H9 (cell line): ENCODE measurements around the gene ROBO2. TPM values are rescaled to one million over a fixed set of nuclear protein-coding genes. Genes with fewer than 3 reads are reported as not detected.
A peak's percentile ranks its signal among the peaks of the same experiment; 100 is the strongest.

Source experiments
- DNase-seq: peaks from one replicate; pipeline ENCODE4 v3.0.0-alpha.2; 2017
- H2AFZ ChIP-seq: one replicate; pipeline ENCODE4 v1.6.1; 2013; ENCODE audit warnings: mild to moderate bottlenecking, low read length, control low read depth, moderate library complexity
- H2AK5ac ChIP-seq: 2 replicates; pipeline ENCODE4 v1.6.1; 2013; ENCODE audit warnings: low read length, control low read depth, mixed read lengths; ENCODE audit not compliant: insufficient read length
- H2BK120ac ChIP-seq: one replicate; pipeline ENCODE4 v1.6.1; 2013; ENCODE audit warnings: low read depth, mild to moderate bottlenecking, low read length, control low read depth, inconsistent platforms; ENCODE audit not compliant: poor library complexity, severe bottlenecking
- H2BK12ac ChIP-seq: 2 replicates; pipeline ENCODE4 v1.6.1; 2013; ENCODE audit warnings: low read length, control low read depth, mixed read lengths, low read depth; ENCODE audit not compliant: insufficient read length
- H2BK15ac ChIP-seq: 2 replicates; pipeline ENCODE4 v1.6.1; 2013; ENCODE audit warnings: low read depth, low read length, control low read depth
- H2BK20ac ChIP-seq: one replicate; pipeline ENCODE4 v1.6.1; 2013; ENCODE audit warnings: low read depth, mild to moderate bottlenecking, low read length, control low read depth, inconsistent platforms; ENCODE audit not compliant: poor library complexity, severe bottlenecking
- H2BK5ac ChIP-seq: 2 replicates; pipeline ENCODE4 v1.6.1; 2013; ENCODE audit warnings: low read length, control low read depth, mixed read lengths; ENCODE audit not compliant: insufficient read length
- H3K14ac ChIP-seq: 2 replicates; pipeline ENCODE4 v1.6.1; 2013; ENCODE audit warnings: low read length, control low read depth; ENCODE audit not compliant: insufficient read depth
- H3K18ac ChIP-seq: 2 replicates; pipeline ENCODE4 v1.6.1; 2013; ENCODE audit warnings: low read depth, mild to moderate bottlenecking, mixed read lengths, low read length, control low read depth; ENCODE audit not compliant: insufficient read length
- H3K23ac ChIP-seq: 2 replicates; pipeline ENCODE4 v1.6.1; 2013; ENCODE audit warnings: low read length, control low read depth, mixed read lengths, low read depth; ENCODE audit not compliant: insufficient read length
- H3K23me2 ChIP-seq: 2 replicates; pipeline ENCODE4 v1.6.1; 2013; ENCODE audit warnings: low read depth, mild to moderate bottlenecking, mixed read lengths, low read length, control low read depth; ENCODE audit not compliant: insufficient read length, poor library complexity, severe bottlenecking
- H3K27ac ChIP-seq: 2 replicates; pipeline ENCODE4 v1.5.1; 2013; ENCODE audit warnings: low read length, control low read depth, mixed read lengths, low read depth; ENCODE audit not compliant: insufficient read length
- H3K27me3 ChIP-seq: 2 replicates; pipeline ENCODE4 v1.6.1; 2013; ENCODE audit warnings: low read length, control low read depth, inconsistent platforms; ENCODE audit not compliant: insufficient read depth
- H3K4ac ChIP-seq: 2 replicates; pipeline ENCODE4 v1.6.1; 2013; ENCODE audit warnings: low read depth, mild to moderate bottlenecking, control low read depth, inconsistent platforms, low read length, moderate library complexity
- H3K4me1 ChIP-seq: 2 replicates; pipeline ENCODE4 v1.6.1; 2013; ENCODE audit warnings: low read length, control low read depth, inconsistent platforms; ENCODE audit not compliant: insufficient read depth
- H3K4me2 ChIP-seq: 2 replicates; pipeline ENCODE4 v1.6.1; 2013; ENCODE audit warnings: low read length, control low read depth, mixed read lengths; ENCODE audit not compliant: insufficient read length, insufficient read depth
- H3K56ac ChIP-seq: 2 replicates; pipeline ENCODE4 v1.6.1; 2013; ENCODE audit warnings: low read depth, mild to moderate bottlenecking, mixed read lengths, low read length, control low read depth; ENCODE audit not compliant: insufficient read length
- H3K79me1 ChIP-seq: 2 replicates; pipeline ENCODE4 v1.6.1; 2013; ENCODE audit warnings: low read depth, mild to moderate bottlenecking, moderate library complexity, low read length, control low read depth, inconsistent platforms; ENCODE audit not compliant: insufficient read depth, poor library complexity, severe bottlenecking
- H3K79me2 ChIP-seq: 2 replicates; pipeline ENCODE4 v1.6.1; 2013; ENCODE audit warnings: low read length, control low read depth, inconsistent platforms; ENCODE audit not compliant: insufficient read depth
- H3K9ac ChIP-seq: 2 replicates; pipeline ENCODE4 v1.6.1; 2013; ENCODE audit warnings: low read length, control low read depth, mixed read lengths; ENCODE audit not compliant: insufficient read length; ENCODE audit errors: extremely low read depth
- H3K9me3 ChIP-seq: one replicate; pipeline ENCODE4 v1.6.1; 2013; ENCODE audit warnings: low read depth, low read length, inconsistent platforms; ENCODE audit not compliant: control insufficient read depth
- H3T11ph ChIP-seq: one replicate; pipeline ENCODE4 v1.6.1; 2013; ENCODE audit warnings: mild to moderate bottlenecking, low read length, control low read depth, inconsistent platforms
- H4K20me1 ChIP-seq: one replicate; pipeline ENCODE4 v1.6.1; 2013; ENCODE audit not compliant: control insufficient read depth, insufficient read length, insufficient read depth
- H4K5ac ChIP-seq: 2 replicates; pipeline ENCODE4 v1.6.1; 2013; ENCODE audit warnings: low read depth, mild to moderate bottlenecking, mixed read lengths, low read length, control low read depth; ENCODE audit not compliant: insufficient read length
- H4K8ac ChIP-seq: replicated peaks from 2 replicates; pipeline ENCODE4 v1.6.1; 2013; ENCODE audit warnings: low read length, control low read depth, mixed read lengths, low read depth; ENCODE audit not compliant: insufficient read length
- H4K91ac ChIP-seq: 2 replicates; pipeline ENCODE4 v1.6.1; 2013; ENCODE audit warnings: low read depth, mild to moderate bottlenecking, moderate library complexity, mixed read lengths, low read length, control low read depth; ENCODE audit not compliant: insufficient read length
- H3K27ac Mint-ChIP-seq, 3 experiments: 2 replicates in 2 of 3; 3 replicates in 1 of 3; pipeline ENCODE4 v1.8.0; 2020 to 2021; ENCODE audit warnings: mixed read lengths in 3 of 3, mild to moderate bottlenecking in 1 of 3, moderate library complexity in 1 of 3
- H3K27me3 Mint-ChIP-seq: 2 replicates; pipeline ENCODE4 v1.8.0; 2021; ENCODE audit warnings: low read depth, mild to moderate bottlenecking, moderate library complexity, mixed read lengths
- H3K36me3 Mint-ChIP-seq, 3 experiments: 2 replicates in 2 of 3; 3 replicates in 1 of 3; pipeline ENCODE4 v1.8.0; 2020 to 2021; ENCODE audit warnings: low read depth in 3 of 3, mixed read lengths in 3 of 3; ENCODE audit not compliant: insufficient read depth in 1 of 3
- H3K4me1 Mint-ChIP-seq, 2 experiments: 2 replicates each; pipeline ENCODE4 v1.8.0; 2020; ENCODE audit warnings: mixed read lengths in 2 of 2
- H3K4me3 Mint-ChIP-seq, 2 experiments: 2 replicates in 1 of 2; 3 replicates in 1 of 2; pipeline ENCODE4 v1.8.0; 2020 to 2021; ENCODE audit warnings: mild to moderate bottlenecking in 2 of 2, mixed read lengths in 2 of 2, moderate library complexity in 1 of 2
- H3K9me3 Mint-ChIP-seq, 2 experiments: 2 replicates in 1 of 2; 3 replicates in 1 of 2; pipeline ENCODE4 v1.8.0; 2020; ENCODE audit warnings: mild to moderate bottlenecking in 2 of 2, mixed read lengths in 2 of 2, moderate library complexity in 1 of 2
- CTCF ChIP-seq: fragments of 200-600 bp; sonication (generic); conservative IDR thresholded peaks from 3 replicates; pipeline ENCODE4 v1.8.0; 2021; ENCODE audit warnings: antibody characterized with exemption, mild to moderate bottlenecking
- WGBS: extraction: QIAGEN DNeasy Blood & Tissue Kit; methylation state at CpG from one replicate; pipeline ENCODE4 v1.1.7; 2013; ENCODE audit warnings: missing lambda C conversion rate, low lambda C conversion rate, mixed read lengths; ENCODE audit not compliant: insufficient read length; ENCODE audit errors: extremely low coverage; 5-methylcytosine and 5-hydroxymethylcytosine counted together
- total RNA-seq: library from RNA; stranded (reverse); gene quantifications from 2 replicates; pipeline ENCODE4 v1.2.1, GENCODE V29; 2021

Gene ROBO2
- total RNA-seq, 1 experiment from 2014 or later = 2.3 TPM

- Mint-ChIP-seq H3K9me3 (no peaks in the 10 kb centered on the region), H3K4me3 (peak overlapping the region; percentile 84 to 95), H3K27me3 (peaks cover 36% of the 10 kb centered on the region), H3K27ac (no peak overlapping the region), H3K36me3 (no peaks in the 10 kb centered on the region), H3K4me1 (peaks cover 19 to 20% of the 10 kb centered on the region in 2 experiments)
- Histone ChIP-seq H3K56ac (no peak overlapping the region), H3K4me1 (peaks cover 5% of the 10 kb centered on the region; the same call in 1 of the 2 replicates), H3K14ac (no peak overlapping the region), H2BK15ac (no peak overlapping the region), H3K79me1 (no peaks in the 10 kb centered on the region), H3K4ac (no peak overlapping the region), H3K79me2 (0 out of 2 replicates have a peak, but pooled peaks cover 2% of the 10 kb centered on the region), H4K8ac (no peak overlapping the region), H3K27me3 (peaks cover 5% of the 10 kb centered on the region), H2BK20ac (no peak overlapping the region), H3T11ph (no peak overlapping the region), H3K23ac (no peak overlapping the region), H3K9me3 (no peaks in the 10 kb centered on the region), H4K91ac (no peak overlapping the region), H3K4me2 (peak overlapping the region; percentile 72), H2BK12ac (no peak overlapping the region), H4K20me1 (no peaks in the 10 kb centered on the region), H3K18ac (no peak overlapping the region), H3K27ac (no peak overlapping the region), H2BK120ac (no peak overlapping the region), H4K5ac (no peak overlapping the region), H3K23me2 (peaks cover 14% of the 10 kb centered on the region), H2AFZ (no peak overlapping the region), H2BK5ac (no peak overlapping the region), H3K9ac (peak overlapping the region; percentile 4), H2AK5ac (no peak overlapping the region)
- no peak for TF ChIP-seq CTCF
- DNase-seq = no peak
- WGBS = no CpG with 5 or more reads among the region's 11 CpGs
These were observed 317 bp downstream of the ROBO2 start for GRCh38 chr3:77040216-77040615.
